ENCODE results near the gene SSBP4. TPM values are rescaled to one million over a fixed set of nuclear protein-coding genes. Genes with fewer than 3 reads are reported as not detected.

SSBP4 gene
- total and polyA plus RNA-seq, 9 of the 15 experiments (the other 6 are each of a cell fraction or from before 2014, with no cell fraction given), result 1.1 to 189 (median 39.0) TPM

DNA sequence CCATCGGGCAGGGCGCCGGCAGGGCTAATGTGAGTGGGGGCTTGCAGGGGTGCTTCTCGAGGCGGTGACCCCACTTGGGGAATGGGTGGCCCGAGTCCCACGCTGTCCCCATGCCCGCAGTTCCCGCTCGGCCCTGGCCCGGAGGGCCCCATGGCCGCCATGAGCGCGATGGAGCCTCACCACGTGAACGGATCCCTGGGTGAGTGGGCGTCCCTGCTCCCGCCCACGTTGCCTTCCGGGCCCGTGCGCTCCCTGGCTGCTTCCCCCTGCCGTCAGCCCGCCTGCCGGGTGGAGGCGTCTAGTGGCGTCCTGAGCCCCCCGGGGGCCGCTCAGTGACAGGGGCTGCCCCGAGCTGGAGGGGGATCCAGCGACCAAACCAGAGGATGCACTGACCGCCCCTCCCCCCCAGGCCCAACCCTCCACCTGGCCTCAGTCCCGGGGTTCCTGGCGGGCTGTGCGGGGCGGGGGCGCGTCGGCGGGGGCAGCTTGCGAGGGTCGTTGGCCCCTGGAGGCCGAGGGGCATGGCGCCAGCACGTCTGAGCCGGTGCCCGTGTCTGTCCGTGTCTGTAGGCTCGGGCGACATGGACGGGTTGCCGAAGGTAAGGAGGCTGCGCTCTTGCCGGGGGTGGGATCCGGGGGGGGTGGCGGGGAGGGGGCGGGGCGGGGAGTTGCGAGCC lies 14.0 kb downstream of the SSBP4 start:
- ChIA-PET POLR2A (no interaction called here), CTCF (ENCODE audit: low intra/inter-chr PET ratio) (interaction anchor here (0.7 kb wide), 1 partner anchor 30 kb away, joined by 3 read pairs; no protein-coding TSS in a partner anchor)
- DNase-seq (ENCODE audit: extremely low read depth in 1 of 4, low spot score in 3 of 4) (peak; percentile 54 to 72 (median 56)), ATAC-seq (peak; percentile 4), FAIRE-seq (no peak)
- no peaks in the 10 kb centered on the region for H3K27me3 ChIP-seq (ENCODE audit: control insufficient read depth in 2 of 2, insufficient read depth in 2 of 2, low read length in 2 of 2)
- H3K9ac ChIP-seq (ENCODE audit: insufficient read depth in 1 of 2, low read depth in 2 of 2, low read length in 2 of 2), result peak overlapping the region; percentile 62 to 92
- H3K36me3 ChIP-seq (ENCODE audit: control insufficient read depth, insufficient read depth, low read length), result peaks cover 69% of the 10 kb centered on the region
- peaks cover 37 to 97% of the 10 kb centered on the region in 2 experiments for H3K4me1 ChIP-seq (replicated peaks in 1 of 2; ENCODE audit: control insufficient read depth in 2 of 2, insufficient read depth in 2 of 2, low read length in 2 of 2)
- intact Hi-C loops (cut with micrococcal nuclease) (no loop called here), in situ Hi-C loops (cut with MboI) (no loop called here)
- no peaks in the 10 kb centered on the region for H3K9me3 ChIP-seq (replicated peaks; ENCODE audit: control insufficient read depth, insufficient read depth, low read depth, low read length)
- H3K4me3 ChIP-seq, result peak overlapping the region; percentile 50
- peaks cover 9% of the 10 kb centered on the region for H4K20me1 ChIP-seq (replicated peaks; ENCODE audit: control insufficient read depth, insufficient read depth, low read length)
- WGBS (ENCODE audit: insufficient coverage, low coverage, missing lambda C conversion rate), result 8% methylated on average over 48 of the region's 59 CpGs
- H3K79me2 ChIP-seq (ENCODE audit: control insufficient read depth, insufficient read depth, low read length), result peaks cover 68% of the 10 kb centered on the region
- peak overlapping the region; percentile 67 for H3K27ac ChIP-seq (ENCODE audit: extremely low read depth, low read depth, low read length)
- H3K4me2 ChIP-seq (ENCODE audit: insufficient read depth, low read length), result peak overlapping the region; percentile 73
- no TSS peak for BruUV-seq (replicated peaks)
- peak overlapping the region; percentile 62 for H2AFZ ChIP-seq (ENCODE audit: low read depth, low read length)
- no peaks in the 10 kb centered on the region for H3K9me1 ChIP-seq (ENCODE audit: control insufficient read depth, insufficient read depth, low read length)
- TF ChIP-seq EP400 (IDR thresholded peaks at IDR 0.05) (peak; percentile 88; the same call in 1 of the 2 replicates), TCF7 (IDR thresholded peaks at IDR 0.05; ENCODE audit: borderline replicate concordance) (no peak), RBM22 (IDR thresholded peaks at IDR 0.05; ENCODE audit: low read depth, low read length, poor library complexity, severe bottlenecking) (peak; percentile 98), CREM (IDR thresholded peaks at IDR 0.05; ENCODE audit: low read depth) (peak; percentile 59), GABPB1 (CRISPR knock-in tag; IDR thresholded peaks at IDR 0.05) (peak; percentile 74), ZNF197 (CRISPR knock-in tag; IDR thresholded peaks at IDR 0.05; ENCODE audit: low read depth) (no peak), ZFP1 (CRISPR knock-in tag; IDR thresholded peaks at IDR 0.05) (no peak), HNRNPL (IDR thresholded peaks at IDR 0.05; ENCODE audit: low read depth, low read length) (peak; percentile 81), TEAD1 (CRISPR knock-in tag; IDR thresholded peaks at IDR 0.05) (0 out of 4 replicates have a peak, but pooled peaks of 1 of the 2 experiments have one; percentile 7), CTCFL (IDR thresholded peaks at IDR 0.05; ENCODE audit: borderline replicate concordance, insufficient read depth, low read depth, low read length, poor library complexity, severe bottlenecking) (peak; percentile 28), PHF20 (IDR thresholded peaks at IDR 0.05; ENCODE audit: partially characterized antibody) (peak; percentile 25), DPF2 (IDR thresholded peaks at IDR 0.05) (peak; percentile 47; the same call in 1 of the 2 replicates)
- TF ChIP-seq, protein P1, sequence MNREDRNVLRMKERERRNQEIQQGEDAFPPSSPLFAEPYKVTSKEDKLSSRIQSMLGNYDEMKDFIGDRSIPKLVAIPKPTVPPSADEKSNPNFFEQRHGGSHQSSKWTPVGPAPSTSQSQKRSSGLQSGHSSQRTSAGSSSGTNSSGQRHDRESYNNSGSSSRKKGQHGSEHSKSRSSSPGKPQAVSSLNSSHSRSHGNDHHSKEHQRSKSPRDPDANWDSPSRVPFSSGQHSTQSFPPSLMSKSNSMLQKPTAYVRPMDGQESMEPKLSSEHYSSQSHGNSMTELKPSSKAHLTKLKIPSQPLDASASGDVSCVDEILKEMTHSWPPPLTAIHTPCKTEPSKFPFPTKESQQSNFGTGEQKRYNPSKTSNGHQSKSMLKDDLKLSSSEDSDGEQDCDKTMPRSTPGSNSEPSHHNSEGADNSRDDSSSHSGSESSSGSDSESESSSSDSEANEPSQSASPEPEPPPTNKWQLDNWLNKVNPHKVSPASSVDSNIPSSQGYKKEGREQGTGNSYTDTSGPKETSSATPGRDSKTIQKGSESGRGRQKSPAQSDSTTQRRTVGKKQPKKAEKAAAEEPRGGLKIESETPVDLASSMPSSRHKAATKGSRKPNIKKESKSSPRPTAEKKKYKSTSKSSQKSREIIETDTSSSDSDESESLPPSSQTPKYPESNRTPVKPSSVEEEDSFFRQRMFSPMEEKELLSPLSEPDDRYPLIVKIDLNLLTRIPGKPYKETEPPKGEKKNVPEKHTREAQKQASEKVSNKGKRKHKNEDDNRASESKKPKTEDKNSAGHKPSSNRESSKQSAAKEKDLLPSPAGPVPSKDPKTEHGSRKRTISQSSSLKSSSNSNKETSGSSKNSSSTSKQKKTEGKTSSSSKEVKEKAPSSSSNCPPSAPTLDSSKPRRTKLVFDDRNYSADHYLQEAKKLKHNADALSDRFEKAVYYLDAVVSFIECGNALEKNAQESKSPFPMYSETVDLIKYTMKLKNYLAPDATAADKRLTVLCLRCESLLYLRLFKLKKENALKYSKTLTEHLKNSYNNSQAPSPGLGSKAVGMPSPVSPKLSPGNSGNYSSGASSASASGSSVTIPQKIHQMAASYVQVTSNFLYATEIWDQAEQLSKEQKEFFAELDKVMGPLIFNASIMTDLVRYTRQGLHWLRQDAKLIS (CRISPR knock-in tag; IDR thresholded peaks at IDR 0.05), result peak; percentile 65; the same call in 1 of the 2 replicates
- TF ChIP-seq, protein P2, sequence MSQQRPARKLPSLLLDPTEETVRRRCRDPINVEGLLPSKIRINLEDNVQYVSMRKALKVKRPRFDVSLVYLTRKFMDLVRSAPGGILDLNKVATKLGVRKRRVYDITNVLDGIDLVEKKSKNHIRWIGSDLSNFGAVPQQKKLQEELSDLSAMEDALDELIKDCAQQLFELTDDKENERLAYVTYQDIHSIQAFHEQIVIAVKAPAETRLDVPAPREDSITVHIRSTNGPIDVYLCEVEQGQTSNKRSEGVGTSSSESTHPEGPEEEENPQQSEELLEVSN (IDR thresholded peaks at IDR 0.05; ENCODE audit: borderline replicate concordance in 1 of 2, extremely low read depth in 1 of 2, insufficient read depth in 1 of 2, insufficient read length in 1 of 2, low read depth in 1 of 2, low read length in 1 of 2, poor library complexity in 1 of 2, severe bottlenecking in 1 of 2), result peak; percentile 84 to 93

All from K562 (cell line).